22Rv1 (cell line): ENCODE data around the gene RNF217.

Experiments used
- H3K27ac ChIP-seq: fragments of 450-650 bp; 2 replicates; pipeline ENCODE4 v1.5.1; 2017
- ZFX ChIP-seq: fragments of 450-650 bp; IDR thresholded peaks from 2 replicates; pipeline ENCODE4 v1.6.1; 2017; ENCODE audit warnings: antibody characterized with exemption, borderline replicate concordance
- TF ChIP-seq, protein P1 (sequence below): fragments of 450-650 bp; IDR thresholded peaks from 2 replicates; pipeline ENCODE4 v1.5.1; 2017; ENCODE audit warnings: mild to moderate bottlenecking

Gene RNF217

DNA sequence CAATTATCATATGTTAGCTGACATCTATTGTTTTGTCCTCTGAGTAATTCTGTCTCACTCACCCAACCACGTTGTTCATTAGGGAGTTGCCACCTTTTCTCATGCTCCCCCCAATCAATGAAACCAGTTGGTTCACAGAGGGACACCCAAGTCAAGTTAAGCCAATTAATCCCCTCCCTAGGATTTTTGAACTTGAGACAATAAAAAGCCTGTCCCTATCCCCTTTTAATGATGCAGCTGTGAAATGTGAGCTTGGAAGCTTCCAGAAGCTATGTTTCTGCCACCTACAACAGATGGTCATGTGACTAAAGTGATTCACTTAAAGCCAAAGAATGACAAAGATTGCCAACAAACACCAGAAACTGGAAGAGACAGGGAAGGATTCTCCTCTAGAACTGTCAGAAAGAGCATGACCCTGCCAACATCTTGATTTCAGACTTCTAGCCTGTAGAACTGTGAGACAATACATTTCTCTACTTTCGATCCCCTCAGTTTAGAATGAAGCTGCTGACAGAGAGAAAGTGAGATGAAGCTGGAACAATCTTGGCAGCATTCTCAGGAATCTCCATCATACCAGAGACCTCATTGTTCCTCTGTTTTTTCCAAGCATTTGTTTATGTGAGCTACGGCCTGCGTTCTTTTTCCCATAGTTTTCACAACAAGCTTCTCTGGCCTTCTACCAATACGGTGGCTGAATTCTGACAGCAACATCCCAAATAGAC, 133.5 kb downstream of the RNF217 start:
- H3K27ac ChIP-seq: no peak overlapping the region
- no peak for TF ChIP-seq ZFX
- TF ChIP-seq, protein P1, sequence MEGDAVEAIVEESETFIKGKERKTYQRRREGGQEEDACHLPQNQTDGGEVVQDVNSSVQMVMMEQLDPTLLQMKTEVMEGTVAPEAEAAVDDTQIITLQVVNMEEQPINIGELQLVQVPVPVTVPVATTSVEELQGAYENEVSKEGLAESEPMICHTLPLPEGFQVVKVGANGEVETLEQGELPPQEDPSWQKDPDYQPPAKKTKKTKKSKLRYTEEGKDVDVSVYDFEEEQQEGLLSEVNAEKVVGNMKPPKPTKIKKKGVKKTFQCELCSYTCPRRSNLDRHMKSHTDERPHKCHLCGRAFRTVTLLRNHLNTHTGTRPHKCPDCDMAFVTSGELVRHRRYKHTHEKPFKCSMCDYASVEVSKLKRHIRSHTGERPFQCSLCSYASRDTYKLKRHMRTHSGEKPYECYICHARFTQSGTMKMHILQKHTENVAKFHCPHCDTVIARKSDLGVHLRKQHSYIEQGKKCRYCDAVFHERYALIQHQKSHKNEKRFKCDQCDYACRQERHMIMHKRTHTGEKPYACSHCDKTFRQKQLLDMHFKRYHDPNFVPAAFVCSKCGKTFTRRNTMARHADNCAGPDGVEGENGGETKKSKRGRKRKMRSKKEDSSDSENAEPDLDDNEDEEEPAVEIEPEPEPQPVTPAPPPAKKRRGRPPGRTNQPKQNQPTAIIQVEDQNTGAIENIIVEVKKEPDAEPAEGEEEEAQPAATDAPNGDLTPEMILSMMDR: no peak

DNA sequence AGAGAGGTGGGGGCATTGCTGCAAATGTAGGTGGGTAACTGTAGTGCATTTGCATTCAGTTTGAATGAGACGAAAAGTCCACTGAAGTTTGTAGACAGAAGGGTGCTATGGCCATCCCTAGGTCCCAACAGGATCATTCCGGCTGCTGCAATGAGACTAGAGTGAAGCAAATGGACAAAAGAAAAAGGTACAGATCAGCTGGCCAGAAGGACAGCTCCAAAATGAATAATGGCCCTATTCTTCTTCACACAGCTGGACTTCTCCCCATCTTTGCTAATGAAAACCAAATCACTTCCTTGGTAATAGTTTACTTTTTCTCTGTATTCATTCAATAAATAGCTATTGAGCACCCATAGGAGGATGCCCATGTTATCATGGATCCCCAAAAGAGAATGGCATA, 134.9 kb downstream of the RNF217 start:
- no peak overlapping the region for H3K27ac ChIP-seq
- TF ChIP-seq ZFX: no peak
- TF ChIP-seq, protein P1: no peak

DNA sequence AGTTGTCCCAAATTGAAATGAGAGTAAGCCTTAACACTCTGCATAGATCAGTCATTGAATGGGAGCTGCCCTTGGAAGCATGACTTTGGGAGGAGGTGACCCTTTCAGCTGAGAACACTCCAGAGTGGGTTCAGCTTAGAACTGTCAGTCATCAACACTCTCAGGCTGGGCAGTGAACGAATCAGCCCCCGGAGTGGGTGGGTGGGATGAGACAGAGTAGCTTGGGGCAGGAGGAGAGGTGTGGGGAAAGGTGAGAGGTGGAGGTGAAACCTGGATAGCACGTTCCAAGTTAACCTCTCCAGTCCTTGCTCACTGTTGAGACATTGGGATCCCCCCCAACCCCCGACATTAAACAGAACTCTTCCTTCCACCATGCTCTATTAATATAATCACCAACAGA, 136.0 kb downstream of the RNF217 start:
- no peak overlapping the region for H3K27ac ChIP-seq
- TF ChIP-seq ZFX: no peak
- TF ChIP-seq, protein P1: no peak

DNA sequence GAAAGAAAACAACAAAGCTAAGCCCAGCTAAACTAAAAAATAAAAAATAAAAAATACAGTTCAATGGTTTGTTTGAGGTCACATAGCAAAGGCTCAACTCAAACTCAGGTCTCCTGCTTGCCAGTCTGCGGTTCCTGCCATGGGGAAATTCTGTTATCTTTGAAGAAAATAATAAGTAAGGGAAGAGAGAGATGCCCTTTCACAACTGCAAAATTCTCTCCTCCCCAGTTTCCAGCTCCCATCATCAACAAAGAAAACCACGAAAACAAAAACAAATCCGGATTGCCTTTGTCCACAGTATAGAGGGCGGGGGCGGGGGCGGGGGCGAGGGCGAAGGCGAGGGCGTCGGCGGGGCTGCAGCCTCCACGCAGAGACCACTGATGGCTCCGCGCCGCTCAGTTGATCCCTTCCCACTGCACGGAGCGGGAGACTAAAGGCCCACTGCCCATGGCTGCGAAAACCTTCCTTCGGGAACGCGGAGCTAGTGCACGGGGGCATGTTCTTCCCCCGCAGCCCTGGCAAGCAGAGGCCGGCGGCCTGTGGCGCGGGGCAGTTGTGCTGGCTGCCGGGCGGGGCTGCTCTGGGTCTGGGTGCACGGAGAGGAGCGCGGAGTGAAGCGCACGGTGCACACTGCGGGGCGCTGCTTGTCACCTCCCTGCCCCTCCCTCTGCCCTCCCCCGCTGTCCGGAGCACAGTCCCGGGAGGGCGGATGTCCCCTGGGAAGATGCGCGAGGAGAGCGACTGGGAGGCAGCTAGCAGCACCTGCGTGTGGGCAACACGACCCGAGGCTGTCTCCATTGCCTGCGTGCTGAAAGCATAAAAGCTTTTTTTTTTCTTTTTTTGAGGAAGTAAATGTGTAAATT, 137.2 kb downstream of the RNF217 start:
- no peak for TF ChIP-seq ZFX
- TF ChIP-seq, protein P1: peak; percentile 31

DNA sequence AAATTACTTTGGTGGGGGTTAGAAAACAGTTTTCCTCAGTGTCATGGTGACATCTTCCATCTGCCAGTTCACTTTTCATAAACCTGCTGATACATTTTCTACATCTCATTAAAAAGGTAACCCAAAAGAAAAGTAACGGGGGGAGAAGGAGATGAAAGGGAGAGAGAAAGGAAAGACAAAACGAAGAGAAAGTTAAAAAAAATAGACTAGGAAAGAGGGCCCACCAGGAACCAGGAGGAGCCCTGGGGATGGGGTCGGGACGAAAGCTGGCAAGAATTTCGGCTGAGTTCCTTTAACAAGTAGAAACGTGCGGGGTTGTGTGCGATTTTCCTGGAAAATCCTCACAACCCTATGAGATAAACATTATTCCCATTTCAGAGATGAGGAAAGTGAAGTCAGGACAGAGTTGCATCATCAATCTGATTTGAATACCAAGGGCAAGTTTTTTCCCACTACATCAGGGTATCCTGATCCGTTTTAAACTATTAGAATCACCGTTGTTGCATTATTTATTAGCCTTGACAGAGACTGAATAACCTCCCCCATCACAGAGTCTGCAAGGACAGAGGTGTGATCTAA, 137.9 kb downstream of the RNF217 start:
- H3K27ac ChIP-seq: no peak overlapping the region
- TF ChIP-seq, protein P1: no peak
- no peak for TF ChIP-seq ZFX

More for the DNA sequence above, 137.2 kb downstream of the RNF217 start:
- H3K27ac ChIP-seq: no peak overlapping the region

DNA sequence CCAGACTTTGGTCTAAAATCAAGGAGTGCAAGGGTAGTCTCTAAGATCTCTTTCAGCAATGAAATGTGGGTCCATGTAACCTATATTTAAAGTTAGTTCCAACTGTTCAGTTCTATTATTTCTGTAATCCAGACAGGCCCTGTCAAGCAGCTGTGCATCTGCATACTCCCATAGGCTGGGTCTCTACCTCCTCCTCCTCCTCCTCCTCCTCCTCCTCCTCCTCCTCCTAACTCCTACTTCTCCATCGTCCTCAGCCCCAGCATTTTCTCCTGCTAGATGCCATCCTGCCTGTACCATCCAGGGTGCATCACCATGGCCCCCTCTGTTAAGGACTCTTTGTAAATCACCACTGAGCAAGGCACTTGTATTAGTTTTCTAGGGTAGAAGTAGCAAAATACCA, 138.9 kb downstream of the RNF217 start:
- H3K27ac ChIP-seq: no peak overlapping the region
- no peak for TF ChIP-seq ZFX
- TF ChIP-seq, protein P1: no peak
